Measurements from ENCODE around the gene ATXN2L. TPM values are rescaled to one million over a fixed set of nuclear protein-coding genes. Genes with fewer than 3 reads are reported as not detected.

ATXN2L gene
- total and polyA plus RNA-seq, 2 of the 13 experiments (the other 11 are each of a cell fraction or from before 2014, with no cell fraction given): 40.8 to 55.1 TPM

DNA sequence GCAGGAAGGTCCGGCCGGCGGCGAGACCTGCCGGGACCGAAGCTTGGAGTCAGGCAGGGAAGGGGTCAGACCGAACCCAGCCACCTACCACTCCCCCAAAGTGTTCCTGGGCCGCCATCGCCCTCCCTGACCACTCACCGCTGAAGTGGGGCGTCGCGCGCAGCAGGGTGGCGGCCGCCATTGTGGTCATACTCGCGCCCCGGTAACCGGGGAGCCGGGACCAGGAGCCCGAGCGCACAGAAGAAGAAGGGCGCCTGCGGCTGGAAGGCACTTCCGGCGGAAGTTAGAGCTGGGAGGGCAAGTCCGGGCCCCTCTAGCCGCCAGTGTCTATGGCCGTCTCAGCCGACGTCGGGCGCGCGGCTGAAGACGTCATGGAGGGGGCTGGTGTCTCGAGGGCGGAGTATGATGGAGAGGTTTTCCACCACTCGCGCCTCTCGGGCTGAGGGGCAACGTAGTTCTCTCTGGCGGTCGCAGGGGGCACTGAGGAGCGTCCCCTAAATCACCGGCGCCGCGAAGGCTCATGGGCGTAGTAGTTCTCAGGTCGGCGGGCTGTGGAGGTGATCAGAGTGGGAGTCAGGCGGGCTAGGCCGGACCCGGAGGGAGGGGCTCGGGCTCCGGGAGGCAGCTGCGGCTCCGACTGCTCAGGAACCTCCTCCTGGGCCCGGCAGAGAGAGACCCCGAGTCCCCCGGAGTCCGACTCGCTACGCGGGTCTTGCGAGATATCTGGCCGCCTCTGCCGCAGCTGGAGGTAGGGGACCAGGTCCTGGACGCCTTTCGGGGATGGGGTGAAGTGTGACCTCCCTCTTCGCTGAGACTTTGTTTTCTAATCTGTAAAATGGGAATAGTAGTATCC, 23.5 kb downstream of the ATXN2L start, which contains the start of gene TUFM (continued):
- TF ChIP-seq GABPA (IDR thresholded peaks at IDR 0.05; ENCODE audit: low read depth, low read length): peak; percentile 98
- TF ChIP-seq GABPA (CRISPR knock-in tag; IDR thresholded peaks at IDR 0.05; ENCODE audit: low read depth): peak; percentile 99
- TF ChIP-seq, protein P1, sequence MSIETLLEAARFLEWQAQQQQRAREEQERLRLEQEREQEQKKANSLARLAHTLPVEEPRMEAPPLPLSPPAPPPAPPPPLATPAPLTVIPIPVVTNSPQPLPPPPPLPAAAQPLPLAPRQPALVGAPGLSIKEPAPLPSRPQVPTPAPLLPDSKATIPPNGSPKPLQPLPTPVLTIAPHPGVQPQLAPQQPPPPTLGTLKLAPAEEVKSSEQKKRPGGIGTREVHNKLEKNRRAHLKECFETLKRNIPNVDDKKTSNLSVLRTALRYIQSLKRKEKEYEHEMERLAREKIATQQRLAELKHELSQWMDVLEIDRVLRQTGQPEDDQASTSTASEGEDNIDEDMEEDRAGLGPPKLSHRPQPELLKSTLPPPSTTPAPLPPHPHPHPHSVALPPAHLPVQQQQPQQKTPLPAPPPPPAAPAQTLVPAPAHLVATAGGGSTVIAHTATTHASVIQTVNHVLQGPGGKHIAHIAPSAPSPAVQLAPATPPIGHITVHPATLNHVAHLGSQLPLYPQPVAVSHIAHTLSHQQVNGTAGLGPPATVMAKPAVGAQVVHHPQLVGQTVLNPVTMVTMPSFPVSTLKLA (IDR thresholded peaks at IDR 0.05): peak; percentile 66
- peak in 1 of 2 experiments; percentile 85; a peak in 1 of 4 replicates for TF ChIP-seq KLF16 (CRISPR knock-in tag; IDR thresholded peaks at IDR 0.05)
- peak; percentile 64; the same call in 1 of the 2 replicates for TF ChIP-seq KLF9 (CRISPR knock-in tag; IDR thresholded peaks at IDR 0.05; ENCODE audit: low read depth)
- TF ChIP-seq, protein P2, sequence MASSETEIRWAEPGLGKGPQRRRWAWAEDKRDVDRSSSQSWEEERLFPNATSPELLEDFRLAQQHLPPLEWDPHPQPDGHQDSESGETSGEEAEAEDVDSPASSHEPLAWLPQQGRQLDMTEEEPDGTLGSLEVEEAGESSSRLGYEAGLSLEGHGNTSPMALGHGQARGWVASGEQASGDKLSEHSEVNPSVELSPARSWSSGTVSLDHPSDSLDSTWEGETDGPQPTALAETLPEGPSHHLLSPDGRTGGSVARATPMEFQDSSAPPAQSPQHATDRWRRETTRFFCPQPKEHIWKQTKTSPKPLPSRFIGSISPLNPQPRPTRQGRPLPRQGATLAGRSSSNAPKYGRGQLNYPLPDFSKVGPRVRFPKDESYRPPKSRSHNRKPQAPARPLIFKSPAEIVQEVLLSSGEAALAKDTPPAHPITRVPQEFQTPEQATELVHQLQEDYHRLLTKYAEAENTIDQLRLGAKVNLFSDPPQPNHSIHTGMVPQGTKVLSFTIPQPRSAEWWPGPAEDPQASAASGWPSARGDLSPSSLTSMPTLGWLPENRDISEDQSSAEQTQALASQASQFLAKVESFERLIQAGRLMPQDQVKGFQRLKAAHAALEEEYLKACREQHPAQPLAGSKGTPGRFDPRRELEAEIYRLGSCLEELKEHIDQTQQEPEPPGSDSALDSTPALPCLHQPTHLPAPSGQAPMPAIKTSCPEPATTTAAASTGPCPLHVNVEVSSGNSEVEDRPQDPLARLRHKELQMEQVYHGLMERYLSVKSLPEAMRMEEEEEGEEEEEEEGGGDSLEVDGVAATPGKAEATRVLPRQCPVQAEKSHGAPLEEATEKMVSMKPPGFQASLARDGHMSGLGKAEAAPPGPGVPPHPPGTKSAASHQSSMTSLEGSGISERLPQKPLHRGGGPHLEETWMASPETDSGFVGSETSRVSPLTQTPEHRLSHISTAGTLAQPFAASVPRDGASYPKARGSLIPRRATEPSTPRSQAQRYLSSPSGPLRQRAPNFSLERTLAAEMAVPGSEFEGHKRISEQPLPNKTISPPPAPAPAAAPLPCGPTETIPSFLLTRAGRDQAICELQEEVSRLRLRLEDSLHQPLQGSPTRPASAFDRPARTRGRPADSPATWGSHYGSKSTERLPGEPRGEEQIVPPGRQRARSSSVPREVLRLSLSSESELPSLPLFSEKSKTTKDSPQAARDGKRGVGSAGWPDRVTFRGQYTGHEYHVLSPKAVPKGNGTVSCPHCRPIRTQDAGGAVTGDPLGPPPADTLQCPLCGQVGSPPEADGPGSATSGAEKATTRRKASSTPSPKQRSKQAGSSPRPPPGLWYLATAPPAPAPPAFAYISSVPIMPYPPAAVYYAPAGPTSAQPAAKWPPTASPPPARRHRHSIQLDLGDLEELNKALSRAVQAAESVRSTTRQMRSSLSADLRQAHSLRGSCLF (CRISPR knock-in tag; IDR thresholded peaks at IDR 0.05; ENCODE audit: borderline replicate concordance): no peak; the same call in 1 of the 2 replicates
- peak; percentile 95 for TF ChIP-seq PHF5A (CRISPR knock-in tag; IDR thresholded peaks at IDR 0.05; ENCODE audit: low read depth, unreplicated experiment)
- TF ChIP-seq, protein P3, sequence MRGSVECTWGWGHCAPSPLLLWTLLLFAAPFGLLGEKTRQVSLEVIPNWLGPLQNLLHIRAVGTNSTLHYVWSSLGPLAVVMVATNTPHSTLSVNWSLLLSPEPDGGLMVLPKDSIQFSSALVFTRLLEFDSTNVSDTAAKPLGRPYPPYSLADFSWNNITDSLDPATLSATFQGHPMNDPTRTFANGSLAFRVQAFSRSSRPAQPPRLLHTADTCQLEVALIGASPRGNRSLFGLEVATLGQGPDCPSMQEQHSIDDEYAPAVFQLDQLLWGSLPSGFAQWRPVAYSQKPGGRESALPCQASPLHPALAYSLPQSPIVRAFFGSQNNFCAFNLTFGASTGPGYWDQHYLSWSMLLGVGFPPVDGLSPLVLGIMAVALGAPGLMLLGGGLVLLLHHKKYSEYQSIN (CRISPR knock-in tag; IDR thresholded peaks at IDR 0.05; ENCODE audit: borderline replicate concordance): no peak
- TF ChIP-seq, protein P4, sequence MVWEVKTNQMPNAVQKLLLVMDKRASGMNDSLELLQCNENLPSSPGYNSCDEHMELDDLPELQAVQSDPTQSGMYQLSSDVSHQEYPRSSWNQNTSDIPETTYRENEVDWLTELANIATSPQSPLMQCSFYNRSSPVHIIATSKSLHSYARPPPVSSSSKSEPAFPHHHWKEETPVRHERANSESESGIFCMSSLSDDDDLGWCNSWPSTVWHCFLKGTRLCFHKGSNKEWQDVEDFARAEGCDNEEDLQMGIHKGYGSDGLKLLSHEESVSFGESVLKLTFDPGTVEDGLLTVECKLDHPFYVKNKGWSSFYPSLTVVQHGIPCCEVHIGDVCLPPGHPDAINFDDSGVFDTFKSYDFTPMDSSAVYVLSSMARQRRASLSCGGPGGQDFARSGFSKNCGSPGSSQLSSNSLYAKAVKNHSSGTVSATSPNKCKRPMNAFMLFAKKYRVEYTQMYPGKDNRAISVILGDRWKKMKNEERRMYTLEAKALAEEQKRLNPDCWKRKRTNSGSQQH (CRISPR knock-in tag; IDR thresholded peaks at IDR 0.05; ENCODE audit: low read depth): peak; percentile 60
- TF ChIP-seq IRF2 (CRISPR knock-in tag; IDR thresholded peaks at IDR 0.05): peak; percentile 98
- peak; percentile 56; the same call in 1 of the 2 replicates for TF ChIP-seq ZNF572 (CRISPR knock-in tag; IDR thresholded peaks at IDR 0.05)
- TF ChIP-seq CBX5 (CRISPR knock-in tag; IDR thresholded peaks at IDR 0.05; ENCODE audit: borderline replicate concordance): peak; percentile 83; the same call in 1 of the 2 replicates
- no peak; the same call in 1 of the 2 replicates for TF ChIP-seq ZNF296 (CRISPR knock-in tag; conservative IDR thresholded peaks at IDR 0.05)
- no peak for TF ChIP-seq PAF1 (CRISPR knock-in tag; IDR thresholded peaks at IDR 0.05)
